ENCODE data around the gene RAMP1.

The RAMP1 gene

GRCh38 chr2:237889811-237890210 lies 30.4 kb downstream of the RAMP1 start:
- TF ChIP-seq TAF1 (IDR thresholded peaks at IDR 0.05; ENCODE audit: borderline replicate concordance, insufficient read depth, low read length) (no peak), FOXP2 (optimal IDR thresholded peaks at IDR 0.05; ENCODE audit: borderline replicate concordance, extremely low read depth, extremely low read length, insufficient read depth) (no peak), REST (IDR thresholded peaks at IDR 0.05; ENCODE audit: insufficient read depth in 1 of 2, low read depth in 2 of 2, low read length in 2 of 2) (no peak), POLR2AphosphoS5 (IDR thresholded peaks at IDR 0.05; ENCODE audit: low read depth, low read length) (no peak), SIN3A (IDR thresholded peaks at IDR 0.05; ENCODE audit: borderline replicate concordance, insufficient read depth, low read length) (no peak)

GRCh38 chr2:237892478-237892877 lies 33.1 kb downstream of the RAMP1 start:
- no peak for TF ChIP-seq POLR2AphosphoS5 (IDR thresholded peaks at IDR 0.05; ENCODE audit: low read depth, low read length)
- no peak for TF ChIP-seq TAF1 (IDR thresholded peaks at IDR 0.05; ENCODE audit: borderline replicate concordance, insufficient read depth, low read length)
- TF ChIP-seq REST (IDR thresholded peaks at IDR 0.05; ENCODE audit: insufficient read depth in 1 of 2, low read depth in 2 of 2, low read length in 2 of 2) = no peak
- TF ChIP-seq FOXP2 (optimal IDR thresholded peaks at IDR 0.05; ENCODE audit: borderline replicate concordance, extremely low read depth, extremely low read length, insufficient read depth) = no peak
- TF ChIP-seq SIN3A (IDR thresholded peaks at IDR 0.05; ENCODE audit: borderline replicate concordance, insufficient read depth, low read length) = no peak

- no peak for TF ChIP-seq TAF1 (IDR thresholded peaks at IDR 0.05; ENCODE audit: borderline replicate concordance, insufficient read depth, low read length)
- TF ChIP-seq SIN3A (IDR thresholded peaks at IDR 0.05; ENCODE audit: borderline replicate concordance, insufficient read depth, low read length) = 0 out of 2 replicates have a peak, but pooled peaks have one; percentile 13
These were observed 33.7 kb downstream of the RAMP1 start for GRCh38 chr2:237892984-237893595.

GRCh38 chr2:237894396-237894979 lies 35.1 kb downstream of the RAMP1 start:
- TF ChIP-seq POLR2AphosphoS5 (IDR thresholded peaks at IDR 0.05; ENCODE audit: low read depth, low read length) (no peak), FOXP2 (optimal IDR thresholded peaks at IDR 0.05; ENCODE audit: borderline replicate concordance, extremely low read depth, extremely low read length, insufficient read depth) (no peak), TAF1 (IDR thresholded peaks at IDR 0.05; ENCODE audit: borderline replicate concordance, insufficient read depth, low read length) (no peak), SIN3A (IDR thresholded peaks at IDR 0.05; ENCODE audit: borderline replicate concordance, insufficient read depth, low read length) (no peak), REST (IDR thresholded peaks at IDR 0.05; ENCODE audit: insufficient read depth in 1 of 2, low read depth in 2 of 2, low read length in 2 of 2) (no peak)

GRCh38 chr2:237894986-237895543 lies 35.6 kb downstream of the RAMP1 start:
- TF ChIP-seq TAF1 (IDR thresholded peaks at IDR 0.05; ENCODE audit: borderline replicate concordance, insufficient read depth, low read length) (no peak), POLR2AphosphoS5 (IDR thresholded peaks at IDR 0.05; ENCODE audit: low read depth, low read length) (no peak), SIN3A (IDR thresholded peaks at IDR 0.05; ENCODE audit: borderline replicate concordance, insufficient read depth, low read length) (no peak), REST (IDR thresholded peaks at IDR 0.05; ENCODE audit: insufficient read depth in 1 of 2, low read depth in 2 of 2, low read length in 2 of 2) (no peak), FOXP2 (optimal IDR thresholded peaks at IDR 0.05; ENCODE audit: borderline replicate concordance, extremely low read depth, extremely low read length, insufficient read depth) (no peak)

Measured in PFSK-1 (cell line).